ENCODE data around the gene IL31. TPM values are rescaled to one million over a fixed set of nuclear protein-coding genes. Genes with fewer than 3 reads are reported as not detected.
A peak's percentile ranks its signal among the peaks of the same experiment; 100 is the strongest.

The IL31 gene
- total RNA-seq, 1 donor from 2014 or later = not detected

- DNase-seq (ENCODE audit: low read depth in 2 of 2) = no peak
These were observed 44.9 kb downstream of the IL31 start for GRCh38 chr12:122129131-122129530.

DNA sequence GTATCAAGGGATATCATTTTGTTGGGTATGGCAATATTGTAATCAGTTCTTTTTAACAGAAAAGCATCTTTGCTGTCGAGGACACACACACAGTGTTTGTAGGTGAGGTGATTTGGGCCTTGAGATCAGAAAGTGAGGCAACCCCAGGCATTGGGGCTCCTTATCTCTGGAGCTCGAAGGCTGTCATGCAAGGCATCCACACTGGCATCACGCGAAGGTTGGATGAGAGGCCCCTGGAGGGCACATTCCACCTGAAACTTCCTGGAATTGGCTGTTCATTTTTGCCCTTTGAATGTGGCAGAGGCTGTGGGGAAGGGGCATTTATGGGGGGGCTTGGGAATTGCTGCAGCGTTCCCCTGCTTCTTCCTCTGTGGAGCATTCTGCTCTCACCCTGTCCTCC, 45.5 kb downstream of the IL31 start:
- DNase-seq (ENCODE audit: low read depth in 2 of 2) = no peak

- no peak for DNase-seq (ENCODE audit: low read depth in 2 of 2)
These were observed 46.2 kb downstream of the IL31 start for GRCh38 chr12:122127839-122128238.

DNA sequence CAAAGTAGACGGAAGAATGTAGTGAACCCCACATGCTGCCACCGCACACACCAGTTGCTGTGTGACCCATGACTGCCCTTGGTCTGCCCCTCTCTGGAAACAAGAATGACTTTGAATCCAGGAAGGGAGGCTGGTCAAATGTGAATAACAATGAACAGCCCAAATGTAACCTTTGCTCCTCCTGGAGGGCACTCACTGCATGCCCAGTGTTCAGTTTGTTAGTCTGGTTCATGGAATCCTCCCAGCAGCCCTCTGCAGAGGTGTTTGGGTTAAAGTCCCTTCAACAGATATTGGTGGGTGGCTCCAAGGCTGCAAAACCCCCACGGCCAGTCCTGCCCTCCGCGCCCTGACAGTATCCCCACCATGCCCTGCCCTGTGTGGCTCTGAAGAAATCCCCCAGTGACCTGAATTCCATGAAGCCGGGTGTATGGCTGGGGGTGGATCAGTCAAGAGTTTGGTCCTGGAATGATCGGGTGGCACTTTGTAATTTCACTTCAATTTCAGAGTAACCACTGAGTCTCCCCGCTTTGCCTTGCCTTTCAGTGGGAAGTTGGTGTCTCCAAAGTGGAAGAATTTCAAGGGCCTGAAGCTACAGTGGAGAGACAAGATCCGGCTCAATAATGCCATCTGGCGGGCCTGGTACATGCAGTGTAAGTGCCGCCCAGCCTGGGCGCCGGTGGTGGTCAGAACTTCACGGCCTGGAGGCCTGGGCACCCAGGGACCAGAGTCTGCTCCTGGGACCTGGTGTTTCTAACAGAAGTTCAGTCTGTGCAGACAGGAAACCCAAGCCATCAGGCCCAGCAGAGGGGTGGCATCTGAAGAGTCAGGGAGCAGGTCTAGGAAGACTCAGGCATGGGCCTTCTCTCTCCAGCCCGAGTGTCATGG, 47.1 kb downstream of the IL31 start:
- DNase-seq (ENCODE audit: low read depth in 2 of 2) = no peak

DNA sequence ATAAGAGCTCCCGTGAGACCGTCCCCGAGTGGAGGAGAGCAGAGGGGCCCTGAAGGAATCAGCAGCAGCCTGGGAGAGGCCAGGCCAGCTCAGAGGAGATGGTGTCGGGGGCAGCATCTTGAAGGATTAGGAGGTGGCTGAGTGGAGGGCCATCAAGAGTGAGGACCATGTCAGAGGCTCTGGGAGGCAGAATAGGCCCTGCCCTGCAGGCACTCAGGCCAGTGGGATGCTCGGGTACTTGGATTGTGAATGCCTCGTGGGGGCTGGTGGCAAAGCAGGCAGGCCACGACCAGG, 47.7 kb downstream of the IL31 start:
- DNase-seq (ENCODE audit: low read depth in 2 of 2) = no peak

- DNase-seq (ENCODE audit: low read depth in 2 of 2) = no peak
These were observed 48.3 kb downstream of the IL31 start for GRCh38 chr12:122125452-122126341.

- no peak for DNase-seq (ENCODE audit: low read depth in 2 of 2)
These were observed 49.7 kb downstream of the IL31 start for GRCh38 chr12:122124370-122124769.

GRCh38 chr12:122123761-122124145, 50.3 kb downstream of the IL31 start:
- DNase-seq (ENCODE audit: low read depth in 2 of 2) = no peak

DNA sequence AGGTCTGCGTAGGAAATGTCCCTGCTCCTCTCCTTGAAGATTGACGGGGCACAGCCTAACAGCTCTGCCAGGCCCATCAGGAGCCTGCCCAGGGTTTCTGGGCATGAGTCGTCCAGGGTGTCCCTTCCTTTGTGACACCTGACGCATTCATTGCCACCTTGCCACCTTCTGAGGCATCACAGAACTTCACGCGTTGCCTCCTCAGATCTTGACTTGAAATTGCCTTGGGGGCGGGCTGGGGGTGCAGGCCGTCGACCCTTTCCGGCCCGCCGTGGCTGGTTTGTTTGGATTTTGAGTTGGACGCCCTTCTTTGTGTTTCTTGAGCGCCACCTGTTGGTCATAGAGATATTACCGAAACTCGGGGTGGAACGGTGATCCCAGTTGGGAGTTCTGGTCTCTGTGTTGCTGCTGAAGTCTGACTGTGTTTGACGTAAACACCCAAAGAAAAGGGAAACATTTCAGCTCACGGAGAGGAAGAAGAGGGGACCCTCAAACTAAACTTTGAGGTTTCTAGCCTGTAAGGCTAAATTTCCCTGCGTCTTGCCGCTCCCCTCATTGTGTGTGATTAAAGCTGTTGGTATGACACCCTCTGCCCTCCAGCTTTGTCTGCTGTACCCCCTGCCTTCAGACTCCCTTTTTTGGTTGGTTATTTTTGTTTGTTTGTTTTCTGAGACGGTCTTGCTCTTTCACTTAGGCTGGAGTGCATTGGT, 50.8 kb downstream of the IL31 start:
- DNase-seq (ENCODE audit: low read depth in 2 of 2) = peak in 1 of 2 donors; percentile 62

Other genes starting within 250 kb of the IL31 start
- 6.0 and 9.6 TPM in 2 replicates for gene BCL7A, start 152.3 kb downstream of the IL31 start, total RNA-seq
- gene MLXIP, start 95.5 kb downstream of the IL31 start, total RNA-seq = 18.4 and 31.1 TPM in 2 replicates
- 1.1 and 1.5 TPM in 2 replicates for gene LRRC43, start 8.9 kb upstream of the IL31 start, total RNA-seq
- gene B3GNT4, start 29.5 kb upstream of the IL31 start, total RNA-seq = under 0.01 TPM in 2 replicates
- gene DIABLO, start 51.8 kb upstream of the IL31 start, total RNA-seq = 58.7 and 60.6 TPM in 2 replicates
- gene VPS33A, start 92.3 kb upstream of the IL31 start, total RNA-seq = 15.3 and 15.4 TPM in 2 replicates
- gene CLIP1, start 248.4 kb upstream of the IL31 start, total RNA-seq = 22.6 and 28.7 TPM in 2 replicates

Measured in dermis microvascular lymphatic vessel endothelial cell (primary cell).